NCI-H146 (cell line): Measurements from ENCODE around the gene FGF22.

Experiments
- DNase-seq: peaks from one replicate; lab custom pipeline; 2025; lab: John Stamatoyannopoulos, UW

The FGF22 gene

DNA sequence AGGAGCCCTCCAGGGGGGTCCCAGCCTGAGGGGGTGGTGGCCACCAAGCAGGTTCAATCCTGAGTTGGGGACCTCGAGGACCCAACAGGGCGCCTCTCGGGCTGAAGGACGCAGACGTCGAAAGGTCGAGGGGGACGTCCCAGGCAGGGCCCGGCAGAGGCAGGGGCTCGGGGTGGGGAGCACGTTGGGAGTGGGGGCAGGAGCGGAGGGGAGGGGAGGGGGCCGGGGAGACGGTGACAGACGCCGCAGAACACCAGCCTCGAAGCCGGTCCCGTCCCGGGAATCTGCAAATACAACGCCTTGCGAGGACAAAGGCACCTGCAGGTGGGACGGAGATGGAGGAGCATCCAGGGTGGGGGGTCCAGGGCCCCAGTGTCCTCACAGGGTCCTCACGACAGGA lies 4.1 kb downstream of the FGF22 start:
- no peak for DNase-seq

DNA sequence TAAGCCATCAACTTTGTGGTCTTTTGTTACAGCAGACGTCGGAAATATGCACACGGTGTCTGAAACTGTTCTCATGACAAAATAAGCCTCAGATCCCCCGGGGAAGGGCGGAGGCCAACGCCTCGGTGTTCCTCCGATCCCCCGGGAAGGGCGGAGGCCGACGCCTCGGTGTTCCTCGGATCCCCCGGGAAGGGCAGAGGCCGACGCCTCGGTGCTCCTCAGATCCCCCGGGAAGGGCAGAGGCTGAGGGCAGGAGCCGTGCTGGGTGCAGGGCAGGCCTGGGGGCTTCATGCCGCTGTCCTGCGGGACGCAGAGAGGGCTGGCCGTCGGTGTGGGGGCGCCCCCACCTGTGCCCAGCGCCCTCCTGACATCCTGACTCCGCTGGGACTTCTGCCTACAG lies 4.7 kb downstream of the FGF22 start:
- DNase-seq = no peak

DNA sequence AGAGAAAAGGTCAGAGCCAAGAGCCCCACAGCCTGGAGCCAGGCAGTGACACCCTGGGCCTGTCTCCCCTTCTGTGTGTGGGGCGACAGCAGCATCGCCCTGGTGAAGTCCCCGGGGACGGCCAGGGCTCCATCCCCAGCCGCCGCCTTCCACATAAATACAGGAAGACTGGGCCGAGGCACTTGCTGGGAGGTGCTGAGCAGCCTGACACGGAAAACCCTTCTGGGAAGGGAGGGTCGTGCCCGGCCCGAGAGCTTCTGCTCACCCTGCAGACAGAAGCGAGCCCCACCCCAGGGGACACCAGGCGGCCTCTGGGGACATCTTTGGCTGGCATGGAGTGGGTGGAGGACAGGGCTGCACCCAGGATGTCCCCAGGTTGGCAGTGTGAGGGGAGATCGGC lies 5.1 kb downstream of the FGF22 start:
- DNase-seq = no peak

DNA sequence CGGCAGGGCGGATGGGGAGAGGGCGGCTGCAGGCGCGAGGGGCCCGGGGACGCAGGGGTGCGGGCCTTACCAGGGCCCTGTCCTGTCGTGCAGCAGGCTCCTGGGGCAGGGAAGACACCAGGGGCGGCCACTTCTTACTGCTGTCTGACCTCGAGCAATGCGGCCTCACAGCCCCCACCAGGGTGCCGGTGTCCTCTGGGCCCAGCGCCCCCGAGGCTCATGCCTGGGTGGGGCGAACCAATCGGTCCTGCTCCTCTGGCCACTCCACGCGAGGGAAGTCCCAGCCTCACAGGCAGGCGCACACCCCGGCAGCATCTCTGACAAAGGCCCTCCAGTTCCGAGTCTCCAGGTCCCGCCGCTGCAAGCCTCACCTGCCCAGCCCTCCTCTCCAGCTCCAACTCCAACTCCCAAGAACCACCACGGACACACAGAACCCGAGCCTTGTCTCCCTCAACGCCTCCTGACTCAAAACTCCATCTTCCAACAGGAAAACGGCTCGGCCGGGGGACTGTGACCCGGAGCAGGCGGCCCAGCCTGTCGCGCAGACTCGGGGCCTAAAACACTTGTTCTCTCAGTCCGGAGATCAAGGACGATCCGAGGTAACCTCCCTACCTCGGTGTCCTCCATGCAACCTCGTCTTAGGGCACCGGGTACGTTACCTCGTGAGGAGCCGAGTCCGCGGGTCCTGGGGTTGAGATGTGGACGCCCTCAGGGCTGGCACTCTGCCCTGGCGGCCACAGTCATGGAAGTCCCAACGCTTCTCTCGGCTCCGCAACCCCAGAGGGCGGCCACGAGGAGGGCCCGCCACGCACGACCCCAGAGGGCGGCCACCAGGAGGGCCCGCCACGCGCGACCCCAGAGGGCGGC lies 6.5 kb downstream of the FGF22 start:
- no peak for DNase-seq

DNA sequence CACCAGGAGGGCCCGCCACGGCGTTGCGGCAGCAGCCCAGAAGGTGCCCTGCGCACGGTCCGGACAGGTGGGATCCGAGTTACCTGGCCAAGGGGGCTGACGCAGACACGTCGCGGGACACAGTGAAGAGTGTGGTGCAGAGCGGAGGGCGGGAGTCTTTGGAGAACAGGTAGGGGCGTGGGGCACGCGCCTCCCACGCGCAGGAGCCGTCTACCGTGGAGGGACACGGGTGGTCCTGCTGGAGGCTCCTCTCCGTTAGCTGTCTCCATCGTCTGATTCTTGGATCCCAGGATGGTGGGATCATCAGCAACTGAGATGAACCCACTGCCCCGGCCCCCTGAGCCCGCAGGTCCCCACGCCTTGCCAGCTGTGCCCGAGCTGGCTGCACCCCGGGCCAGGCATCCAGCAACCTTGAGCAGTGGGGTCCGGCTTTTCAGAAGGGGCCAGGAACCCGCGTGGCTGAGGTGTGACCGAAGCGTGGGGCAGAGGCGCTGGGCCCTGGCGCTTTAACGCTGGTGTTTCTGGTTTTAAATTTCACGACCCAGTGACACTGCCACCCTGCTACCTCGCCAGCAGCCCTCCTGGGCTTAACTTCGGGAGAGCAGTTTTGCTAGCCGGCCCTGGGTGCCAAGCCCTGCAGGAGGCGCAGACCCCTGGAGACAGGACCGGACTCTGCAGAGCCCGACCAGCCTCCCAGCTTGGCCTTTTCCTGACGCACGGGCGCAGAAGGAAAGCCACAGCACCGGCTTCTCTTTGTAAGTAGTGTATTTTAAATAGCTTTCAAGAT lies 7.3 kb downstream of the FGF22 start:
- DNase-seq = no peak

DNA sequence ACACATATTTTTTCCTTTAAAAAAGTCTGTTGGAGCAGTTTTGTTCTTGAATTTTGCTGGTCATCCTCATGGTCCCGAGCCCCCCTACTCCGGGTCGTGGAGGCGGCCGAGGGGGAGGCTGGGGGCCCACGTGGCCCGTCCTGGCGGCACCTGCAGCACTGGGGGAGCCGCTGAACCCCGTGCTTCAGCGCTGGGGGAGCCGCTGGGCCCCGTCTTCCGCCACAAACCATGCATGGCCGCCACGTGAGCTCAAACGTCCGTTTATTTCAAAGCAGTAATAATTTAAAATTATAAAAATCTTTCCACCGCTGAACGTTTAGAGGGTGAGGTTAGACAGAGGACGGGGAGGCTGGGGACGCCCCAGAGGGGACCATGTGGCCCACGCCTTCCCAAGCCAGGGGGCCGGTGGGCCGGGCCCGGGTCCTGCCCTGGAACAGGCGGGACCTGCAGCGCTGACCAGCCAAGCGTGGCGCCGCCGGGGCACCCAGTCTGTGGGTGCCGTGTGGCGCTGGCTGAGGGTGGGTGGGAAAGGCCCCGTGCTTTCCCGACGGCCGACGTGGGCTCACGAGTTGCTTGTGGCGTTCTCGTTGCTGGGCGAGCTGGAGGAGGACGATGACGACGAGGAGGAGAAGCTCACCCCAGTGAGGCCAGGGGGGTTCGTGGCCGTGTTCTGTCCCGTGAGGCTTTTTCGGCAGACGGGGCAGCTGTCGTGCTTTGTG lies 8.0 kb downstream of the FGF22 start:
- no peak for DNase-seq

DNA sequence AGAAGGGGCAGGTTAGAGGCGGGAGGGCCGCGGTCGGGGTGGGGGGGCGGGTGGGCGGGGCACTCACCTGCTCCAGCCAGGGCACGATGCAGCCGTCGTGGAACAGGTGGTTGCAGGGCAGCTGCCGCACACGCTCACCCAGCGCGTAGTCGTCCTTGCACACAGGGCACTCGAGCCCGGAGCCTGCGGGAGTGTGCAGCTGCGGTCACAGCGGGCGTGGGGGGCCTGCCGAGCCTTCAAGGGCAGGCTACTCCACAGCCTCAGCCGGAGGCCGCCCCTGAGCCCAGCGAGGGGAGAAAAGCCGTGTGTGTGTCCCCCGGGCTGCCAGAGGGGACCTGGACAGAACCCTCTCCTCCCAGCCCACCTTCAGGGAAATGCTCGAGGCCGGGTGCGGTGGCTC lies 8.6 kb downstream of the FGF22 start:
- DNase-seq = no peak

DNA sequence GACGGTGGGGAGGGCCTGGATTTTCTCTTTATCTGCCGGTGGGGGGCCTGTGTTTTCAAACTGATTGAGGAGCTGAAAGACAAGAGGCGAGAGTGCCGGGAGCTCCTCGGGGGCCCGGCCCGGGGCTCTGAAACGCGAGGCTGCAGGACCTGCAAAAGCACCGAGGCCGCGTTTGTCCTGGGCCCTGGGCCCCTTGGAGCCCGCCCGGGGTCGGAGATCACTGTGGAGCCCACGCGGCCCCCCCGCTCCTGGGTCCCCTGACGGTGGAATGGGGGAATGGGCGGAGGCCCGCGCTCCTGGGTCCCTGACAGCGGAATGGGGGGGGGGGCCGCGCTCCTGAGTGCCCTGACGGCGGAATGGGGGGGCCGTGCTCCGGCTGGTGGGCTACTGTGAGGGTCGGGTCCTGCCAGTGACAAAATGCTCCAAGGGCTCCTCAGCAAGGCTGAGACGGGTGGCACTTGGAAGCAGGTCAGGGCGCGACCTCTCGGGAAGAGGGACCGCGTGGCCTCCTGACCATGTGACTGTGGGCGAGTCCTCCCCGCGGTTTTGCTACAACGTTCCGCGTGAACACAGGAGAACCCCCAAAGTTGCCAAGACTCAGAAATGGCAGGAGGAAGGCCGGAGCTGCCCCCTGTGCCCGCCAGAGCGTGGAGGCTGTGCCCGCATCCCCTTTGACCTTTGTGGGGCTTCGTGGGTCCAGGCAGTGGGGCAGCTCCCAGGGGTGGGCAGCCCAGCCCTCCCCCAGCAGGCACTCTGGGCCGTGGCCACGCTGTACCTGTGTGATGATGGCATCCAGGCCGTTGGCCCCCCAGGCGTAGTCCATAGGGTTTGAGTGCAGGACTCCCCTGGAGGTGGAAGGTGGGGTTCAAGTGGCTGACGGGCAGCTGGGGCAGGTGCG lies 9.5 kb downstream of the FGF22 start:
- DNase-seq = no peak

DNA sequence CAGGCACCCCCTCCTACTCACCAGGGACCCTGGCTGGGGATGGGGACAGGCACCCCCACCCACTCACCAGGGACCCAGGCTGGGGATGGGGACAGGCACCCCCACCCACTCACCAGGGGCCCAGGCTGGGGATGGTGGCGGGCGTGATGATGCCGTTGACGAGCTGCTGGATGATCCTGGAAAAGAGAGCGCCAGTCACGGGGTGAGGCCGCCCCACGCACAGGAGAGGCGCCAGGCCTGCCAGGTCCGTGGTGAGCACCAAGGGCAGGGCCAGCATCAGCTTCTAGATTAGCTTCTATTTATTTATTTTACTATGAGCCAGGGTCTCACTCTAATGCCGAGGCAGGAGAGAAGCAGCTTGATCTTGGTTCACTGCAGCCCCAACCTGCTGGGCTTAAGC lies 10.4 kb downstream of the FGF22 start:
- DNase-seq = no peak

DNA sequence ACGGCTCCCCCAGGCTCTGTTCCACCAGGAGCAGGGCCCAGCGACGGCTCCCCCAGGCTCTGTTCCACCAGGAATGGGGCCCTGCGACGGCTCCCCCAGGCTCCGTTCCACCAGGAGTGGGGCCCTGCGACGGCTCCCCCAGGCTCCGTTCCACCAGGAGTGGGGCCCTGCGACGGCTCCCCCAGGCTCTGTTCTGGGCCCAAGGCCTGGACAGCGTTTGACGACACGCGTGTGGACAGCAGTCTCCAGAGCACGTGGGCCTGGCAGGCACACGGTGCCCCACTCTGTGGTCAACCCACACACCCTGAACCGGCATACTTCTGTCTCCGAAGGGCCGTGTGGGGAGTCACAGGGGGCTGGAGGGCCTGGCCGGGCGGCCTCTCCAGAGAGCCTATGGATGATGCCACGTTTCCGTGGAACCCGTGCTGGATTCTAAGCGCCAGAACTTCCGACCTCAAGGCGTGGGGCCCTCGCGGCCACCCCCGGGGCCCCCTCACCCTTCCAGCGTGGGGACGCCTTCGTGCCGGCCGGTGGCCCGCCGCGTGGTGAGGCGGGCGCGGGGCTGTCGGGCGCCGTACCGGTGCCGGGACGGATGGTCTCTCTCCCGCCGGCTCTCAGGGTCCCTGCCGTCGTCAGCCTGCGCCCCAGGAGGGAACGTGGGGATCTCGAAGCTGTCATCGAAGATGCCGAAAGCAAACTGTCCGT lies 11.6 kb downstream of the FGF22 start:
- no peak for DNase-seq

DNA sequence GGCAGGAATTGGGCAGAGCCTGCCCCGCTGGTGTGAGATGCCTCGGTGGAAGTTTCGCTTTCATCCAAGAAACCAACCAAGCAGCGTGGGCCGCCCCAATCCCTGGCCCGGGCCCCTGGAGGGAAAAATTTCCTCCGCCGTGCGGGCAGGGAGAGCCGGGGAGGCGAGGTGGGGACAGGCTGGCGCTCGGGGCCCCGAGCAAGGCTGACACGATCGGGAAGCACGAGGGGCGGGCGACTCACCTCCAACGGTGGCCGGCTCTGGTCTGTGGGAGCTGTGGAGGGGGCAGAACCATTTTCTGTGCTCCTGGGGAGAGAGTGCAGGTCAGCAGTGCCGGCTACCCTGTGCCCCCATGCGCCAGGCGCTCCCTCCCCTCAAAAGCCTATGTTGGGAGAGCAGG lies 12.3 kb downstream of the FGF22 start:
- DNase-seq = no peak

DNA sequence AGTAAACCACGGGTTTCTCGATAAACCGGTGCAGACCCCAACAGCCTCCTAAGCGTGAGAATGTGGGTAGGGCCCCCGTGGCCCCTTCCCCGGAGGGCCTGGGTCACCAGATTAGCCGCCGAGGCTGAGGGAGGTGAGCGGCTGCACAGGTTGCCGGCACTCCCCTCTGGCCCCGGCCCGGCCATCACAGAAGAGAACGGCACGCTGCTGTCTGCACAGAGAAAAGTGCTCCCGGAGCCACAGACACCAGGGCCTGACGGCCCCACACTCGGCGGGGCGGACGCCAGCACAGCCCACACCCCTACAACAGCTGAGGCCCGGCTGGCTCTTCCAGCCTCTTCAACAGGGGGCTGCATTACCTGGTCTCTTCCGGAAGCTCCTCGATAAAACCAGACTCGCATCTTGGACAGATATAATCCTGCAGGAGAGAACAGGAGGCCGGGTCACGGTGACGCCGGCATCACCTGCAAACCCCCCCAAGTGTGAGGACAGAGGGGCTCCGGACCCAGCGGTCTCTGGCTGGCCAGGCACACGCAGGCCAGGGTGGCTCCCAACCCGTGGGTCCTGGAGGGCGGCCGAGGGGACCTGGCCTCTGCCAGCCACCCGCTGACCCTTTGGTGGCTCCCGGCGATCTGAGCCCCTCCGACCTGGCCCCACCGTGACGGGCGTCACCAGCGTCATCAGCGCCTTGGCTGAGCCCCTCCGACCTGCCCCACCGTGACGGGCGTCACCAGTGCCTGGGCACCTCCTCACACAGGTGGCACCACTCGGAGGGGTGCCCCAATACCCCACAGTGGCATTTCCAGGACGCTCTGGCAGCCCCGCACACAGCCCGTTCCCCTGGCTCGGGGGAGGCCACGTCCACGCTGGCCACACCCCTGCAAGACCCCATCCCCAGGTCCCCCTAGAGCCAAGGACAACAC lies 13.0 kb downstream of the FGF22 start:
- no peak for DNase-seq

DNA sequence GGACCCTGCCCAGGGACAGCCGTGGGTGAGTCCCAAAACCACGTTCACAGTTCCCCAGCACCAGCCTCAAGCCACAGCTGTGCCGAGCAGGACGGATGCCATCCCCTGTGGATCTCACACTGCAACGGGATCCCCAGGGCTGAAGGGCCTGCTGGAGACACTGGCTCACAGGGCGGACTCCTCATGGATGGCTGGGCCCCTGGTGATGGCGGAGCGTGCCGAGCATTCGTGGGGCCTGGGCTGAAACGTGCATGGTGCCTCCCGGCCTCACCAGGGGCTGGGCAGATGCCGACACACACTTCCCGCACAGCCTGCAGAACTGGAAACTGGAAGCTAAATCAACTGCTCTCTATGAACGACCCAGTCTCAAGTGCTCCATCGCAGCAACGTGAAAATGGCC lies 13.7 kb downstream of the FGF22 start:
- no peak for DNase-seq

DNA sequence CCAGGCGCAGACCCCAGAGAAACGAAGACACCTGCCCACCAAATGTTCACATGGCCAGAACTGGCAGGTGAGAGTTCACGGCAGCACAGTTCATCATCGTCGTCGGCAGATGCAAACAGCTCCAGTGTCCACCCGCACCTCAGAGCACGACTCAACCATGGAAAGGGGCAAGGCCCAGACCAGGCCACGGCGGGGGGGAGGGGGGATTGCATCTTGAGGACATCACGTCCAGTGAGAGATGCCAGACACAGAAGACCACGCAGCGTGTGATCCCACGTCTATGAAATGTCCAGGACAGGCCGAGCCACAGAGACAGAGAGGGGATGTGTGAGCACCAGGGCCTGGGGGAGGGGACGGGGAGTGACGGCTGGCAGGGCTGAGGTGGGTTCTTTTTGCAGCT lies 16.0 kb downstream of the FGF22 start:
- DNase-seq = no peak

DNA sequence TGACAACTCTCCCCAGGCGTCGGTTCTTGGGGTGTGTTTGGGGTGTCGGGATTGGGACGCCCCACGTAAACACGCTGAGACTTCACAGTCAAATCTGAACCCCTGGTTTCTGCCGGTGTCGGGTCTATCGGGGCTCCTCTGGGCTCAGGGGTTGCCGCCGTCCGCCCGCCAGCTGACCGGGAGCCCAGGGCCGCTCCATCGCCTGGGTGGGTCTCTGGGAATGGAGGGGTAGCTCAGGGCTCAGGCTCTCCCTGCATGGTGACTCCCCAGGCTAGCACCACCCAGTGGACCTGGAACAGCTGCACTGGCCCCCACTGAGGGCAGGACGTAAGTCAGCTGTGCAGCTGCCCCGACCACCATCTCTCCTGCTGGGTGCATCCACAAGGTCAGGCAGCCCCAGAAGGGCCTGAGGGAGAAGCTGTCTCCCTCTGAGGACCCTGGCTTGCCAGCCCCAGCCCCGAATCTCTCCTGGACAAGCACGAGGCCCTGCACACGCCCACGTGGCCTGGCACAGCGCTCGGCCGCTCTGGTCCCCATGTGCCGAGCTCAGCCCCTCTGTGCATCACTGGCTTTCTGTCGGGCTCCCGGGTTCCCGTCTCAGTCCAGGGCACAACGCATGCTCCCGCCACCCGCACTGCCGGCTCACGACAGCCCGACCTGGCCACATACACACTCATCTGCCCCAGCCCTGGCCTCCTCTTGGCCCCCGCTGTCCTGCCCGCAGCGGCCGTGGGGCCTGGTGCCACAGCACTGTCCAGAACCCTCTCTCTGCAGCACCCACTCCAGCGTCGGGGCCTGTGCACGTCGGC lies 17.3 kb downstream of the FGF22 start:
- no peak for DNase-seq

DNA sequence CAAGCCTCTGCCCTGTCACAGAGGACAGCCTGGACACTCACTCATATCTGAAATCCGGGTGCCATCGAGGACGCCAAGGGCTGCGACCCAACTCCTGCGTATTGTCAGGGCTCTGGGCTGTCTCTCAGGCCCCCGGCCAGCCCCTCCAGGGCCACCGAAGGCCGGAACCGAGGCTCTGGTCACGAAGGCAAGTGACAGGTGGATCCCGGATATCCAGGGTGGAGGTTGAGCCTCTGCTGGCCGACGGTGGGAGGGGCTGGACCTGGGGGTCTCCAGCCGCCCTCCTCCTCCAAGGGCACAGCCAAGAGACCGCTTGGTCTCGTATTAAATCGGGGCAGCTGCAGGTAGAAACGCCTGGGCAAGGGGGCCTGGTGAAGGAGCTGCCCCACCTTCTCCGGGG lies 17.9 kb downstream of the FGF22 start:
- DNase-seq = no peak

DNA sequence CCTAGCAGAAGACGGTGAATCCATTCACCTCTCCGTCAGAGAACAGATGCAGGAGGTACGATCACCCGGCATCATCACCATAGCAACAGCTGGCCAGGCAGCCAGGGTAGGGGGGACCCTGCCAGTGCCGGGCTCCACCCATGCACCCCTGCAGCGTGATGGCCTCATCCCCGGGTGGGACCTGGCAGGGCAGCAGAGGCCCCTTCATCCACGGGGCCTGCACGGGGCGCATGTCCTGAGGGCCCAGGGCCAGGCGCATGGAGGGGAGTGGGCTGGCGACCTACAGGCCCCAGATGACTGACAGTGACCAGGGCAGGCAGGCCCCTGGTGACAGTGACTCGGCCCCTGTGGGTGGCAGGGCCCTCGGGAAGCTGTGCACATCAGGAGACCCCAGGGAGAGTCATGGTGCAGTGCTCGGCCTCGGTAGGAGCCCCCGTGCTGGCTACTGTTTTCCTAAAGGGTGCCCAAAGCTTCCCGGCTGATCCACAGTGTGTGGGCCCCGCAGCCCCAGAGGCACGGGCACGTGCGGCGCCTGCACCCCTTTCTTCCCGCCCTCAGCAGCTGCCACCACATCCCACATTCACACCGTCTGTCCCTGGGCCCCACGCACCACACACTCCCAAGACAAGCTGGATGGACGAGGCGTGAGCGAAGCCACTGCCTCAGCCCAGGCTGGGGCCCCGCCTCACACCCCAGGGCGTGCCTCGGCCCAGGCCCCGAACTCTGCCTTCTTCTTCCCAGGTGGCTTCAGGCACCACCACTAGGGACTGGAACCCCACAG lies 18.6 kb downstream of the FGF22 start:
- no peak for DNase-seq
